Fibroblast of lung (primary cell): ENCODE measurements around the gene GNAT1. TPM values are rescaled to one million over a fixed set of nuclear protein-coding genes. Genes with fewer than 3 reads are reported as not detected.
"Not testable (repeated sequence)": the region's sequence is repeated elsewhere in the genome, so short reads cannot be mapped to it uniquely, and the experiment has no call there.

Source experiments
- DNase-seq, 2 donors: peaks; one replicate each; pipeline versions ENCODE4 v3.0.0 to v3.0.0-alpha.2; 2010; ENCODE audit warnings: low read depth in 2 of 2
- H2AFZ ChIP-seq: 2 replicates; pipeline ENCODE4 v1.5.1; 2012; ENCODE audit warnings: low read length, control low read depth, inconsistent platforms
- H3K27ac ChIP-seq: 2 replicates; pipeline ENCODE4 v1.5.1; 2011; ENCODE audit warnings: low read length, control low read depth; ENCODE audit not compliant: insufficient read depth
- H3K27me3 ChIP-seq: 2 replicates; pipeline ENCODE4 v1.5.1; 2011; ENCODE audit warnings: mild to moderate bottlenecking, low read length; ENCODE audit not compliant: control insufficient read depth, insufficient read depth
- H3K36me3 ChIP-seq: 2 replicates; pipeline ENCODE4 v1.5.1; 2011; ENCODE audit warnings: low read length; ENCODE audit not compliant: control insufficient read depth, insufficient read depth
- H3K4me1 ChIP-seq: 2 replicates; pipeline ENCODE4 v1.5.1; 2011; ENCODE audit warnings: low read length; ENCODE audit not compliant: control insufficient read depth, insufficient read depth; ENCODE audit errors: extremely low read depth
- H3K4me2 ChIP-seq: 2 replicates; pipeline ENCODE4 v1.5.1; 2011; ENCODE audit warnings: low read length, control low read depth; ENCODE audit not compliant: insufficient read depth; ENCODE audit errors: extremely low read depth
- H3K4me3 ChIP-seq, 4 experiments: fragments of 200-600 bp in 1 of 4; sonication (generic) in 1 of 4; replicated peaks in 1 of 4; 2 replicates each; pipeline ENCODE4 v1.5.1; 2011 to 2016; ENCODE audit warnings: low read length in 4 of 4, low read depth in 3 of 4, mild to moderate bottlenecking in 3 of 4, control low read depth in 2 of 4, inconsistent platforms in 1 of 4, mixed read lengths in 1 of 4; ENCODE audit not compliant: insufficient read depth in 1 of 4; ENCODE audit errors: control extremely low read depth in 1 of 4
- H3K79me2 ChIP-seq: 2 replicates; pipeline ENCODE4 v1.5.1; 2012; ENCODE audit warnings: mild to moderate bottlenecking, low read length, inconsistent platforms; ENCODE audit not compliant: control insufficient read depth, insufficient read depth
- H3K9ac ChIP-seq: 2 replicates; pipeline ENCODE4 v1.5.1; 2011; ENCODE audit warnings: mild to moderate bottlenecking, low read length, control low read depth; ENCODE audit not compliant: insufficient read depth
- H3K9me3 ChIP-seq: 2 replicates; pipeline ENCODE4 v1.5.1; 2012; ENCODE audit warnings: low read depth, low read length; ENCODE audit not compliant: control insufficient read depth, insufficient read depth
- H4K20me1 ChIP-seq: 2 replicates; pipeline ENCODE4 v1.5.1; 2011; ENCODE audit warnings: low read length; ENCODE audit not compliant: control insufficient read depth, insufficient read depth; ENCODE audit errors: extremely low read depth
- EZH2 ChIP-seq: IDR thresholded peaks from 2 replicates; pipeline ENCODE4 v1.5.1; 2012; ENCODE audit warnings: low read length, control low read depth, mild to moderate bottlenecking; ENCODE audit errors: missing control alignments
- polyA plus RNA-seq, 2 donors: library from polyadenylated mRNA; depleted of rRNA in 1 of 2; stranded (reverse) in 1 of 2; unstranded in 1 of 2; fragments of >200 nt; gene quantifications; 2 replicates each; pipeline ENCODE4 v1.2.1, GENCODE V29; 2011 to 2012; ENCODE audit warnings: missing spikeins in 1 of 2
- total RNA-seq: library from RNA; depleted of rRNA; stranded (reverse); fragments of >200 nt; gene quantifications from 2 replicates; pipeline ENCODE4 v1.2.1, GENCODE V29; 2014
- TF ChIP-seq, protein P1 (sequence below), 2 donors: IDR thresholded peaks in 1 of 2; conservative IDR thresholded peaks in 1 of 2; 1 replicate in 1 of 2; 2 replicates in 1 of 2; pipeline ENCODE4 v1.5.1; 2011 to 2012; ENCODE audit warnings: low read length in 2 of 2, control low read depth in 1 of 2, inconsistent platforms in 1 of 2, low read depth in 1 of 2, mild to moderate bottlenecking in 1 of 2

GNAT1 gene
- total and polyA plus RNA-seq, 2 donors (not counting 1 experiment from before 2014, with no cell fraction given) = not detected

- H3K27ac ChIP-seq = peak overlapping the region; percentile 39
- no peaks in the 10 kb centered on the region for H3K9me3 ChIP-seq
- peak overlapping the region; percentile 51 for H3K9ac ChIP-seq
- H3K27me3 ChIP-seq = peaks cover 4% of the 10 kb centered on the region
- H2AFZ ChIP-seq = peak overlapping the region; percentile 92
- H3K79me2 ChIP-seq = no peaks in the 10 kb centered on the region
- TF ChIP-seq EZH2 = no peak
- TF ChIP-seq, protein P1, sequence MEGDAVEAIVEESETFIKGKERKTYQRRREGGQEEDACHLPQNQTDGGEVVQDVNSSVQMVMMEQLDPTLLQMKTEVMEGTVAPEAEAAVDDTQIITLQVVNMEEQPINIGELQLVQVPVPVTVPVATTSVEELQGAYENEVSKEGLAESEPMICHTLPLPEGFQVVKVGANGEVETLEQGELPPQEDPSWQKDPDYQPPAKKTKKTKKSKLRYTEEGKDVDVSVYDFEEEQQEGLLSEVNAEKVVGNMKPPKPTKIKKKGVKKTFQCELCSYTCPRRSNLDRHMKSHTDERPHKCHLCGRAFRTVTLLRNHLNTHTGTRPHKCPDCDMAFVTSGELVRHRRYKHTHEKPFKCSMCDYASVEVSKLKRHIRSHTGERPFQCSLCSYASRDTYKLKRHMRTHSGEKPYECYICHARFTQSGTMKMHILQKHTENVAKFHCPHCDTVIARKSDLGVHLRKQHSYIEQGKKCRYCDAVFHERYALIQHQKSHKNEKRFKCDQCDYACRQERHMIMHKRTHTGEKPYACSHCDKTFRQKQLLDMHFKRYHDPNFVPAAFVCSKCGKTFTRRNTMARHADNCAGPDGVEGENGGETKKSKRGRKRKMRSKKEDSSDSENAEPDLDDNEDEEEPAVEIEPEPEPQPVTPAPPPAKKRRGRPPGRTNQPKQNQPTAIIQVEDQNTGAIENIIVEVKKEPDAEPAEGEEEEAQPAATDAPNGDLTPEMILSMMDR (conservative IDR thresholded peaks at IDR 0.05 in 1 of 2, IDR thresholded peaks at IDR 0.05 in 1 of 2; ENCODE audit: low read depth in 1 of 2, low read length in 2 of 2) = peak; percentile 39 to 53
- peak overlapping the region; percentile 69 to 91 (median 81) for H3K4me3 ChIP-seq
- no peaks in the 10 kb centered on the region for H4K20me1 ChIP-seq
- H3K36me3 ChIP-seq = no peaks in the 10 kb centered on the region
- H3K4me1 ChIP-seq = peaks cover 9% of the 10 kb centered on the region
- DNase-seq = peak; percentile 84 to 88
- peak overlapping the region; percentile 97 for H3K4me2 ChIP-seq
Measured at GRCh38 chr3:50227390-50228183, 36.2 kb downstream of the GNAT1 start.

DNA sequence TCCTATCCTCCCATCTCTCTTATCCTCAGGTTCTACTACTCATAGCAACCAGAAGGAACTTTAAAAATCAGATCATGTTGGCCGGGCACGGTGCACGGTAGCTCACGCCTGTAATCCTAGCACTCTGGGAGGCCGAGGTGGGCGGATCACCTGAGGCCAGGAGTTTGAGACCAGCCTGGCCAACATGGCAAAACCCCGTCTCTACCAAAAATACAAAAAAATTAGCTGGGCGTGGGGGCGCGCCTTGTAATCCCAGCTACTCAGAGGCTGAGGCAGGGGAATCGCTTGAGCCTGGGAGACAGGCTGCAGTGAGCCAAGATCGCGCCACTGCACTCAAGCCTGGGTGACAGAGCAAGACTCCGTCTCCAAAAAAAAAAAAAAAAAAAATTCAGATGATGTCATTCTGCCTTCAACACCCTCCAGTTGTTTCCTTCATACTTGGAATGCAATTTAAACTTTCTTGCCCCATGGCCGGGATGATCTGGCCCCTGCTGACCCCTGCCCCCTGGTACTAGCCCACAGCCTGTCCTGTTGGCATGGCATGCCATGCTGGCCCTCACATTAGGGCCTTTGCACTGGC lies 36.9 kb downstream of the GNAT1 start:
- H3K36me3 ChIP-seq, H3K27ac ChIP-seq: not testable (repeated sequence)
- H3K4me2 ChIP-seq = peak overlapping the region; percentile 97

DNA sequence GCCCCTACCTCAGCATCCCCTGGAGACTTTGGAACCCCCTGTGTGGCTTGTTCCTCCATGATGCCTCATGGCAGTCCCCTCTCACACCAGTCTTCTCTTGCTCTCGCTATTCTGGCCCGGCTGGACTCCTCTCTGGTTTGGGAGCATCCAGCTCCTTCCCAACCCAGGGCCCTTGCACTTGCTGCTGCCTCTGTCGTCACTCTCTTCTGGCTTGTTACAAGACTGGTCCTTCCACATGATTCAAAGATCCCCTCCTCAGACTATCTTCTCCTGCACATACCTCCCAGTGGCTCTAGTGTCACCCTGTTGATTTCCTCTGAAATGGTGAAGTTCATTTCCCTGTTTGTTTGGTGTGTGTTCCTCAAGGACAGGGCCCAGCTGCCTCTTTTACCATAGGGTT lies 38.1 kb downstream of the GNAT1 start:
- H3K4me3 ChIP-seq = no peak overlapping the region
- no peaks in the 10 kb centered on the region for H3K27me3 ChIP-seq
- no peaks in the 10 kb centered on the region for H4K20me1 ChIP-seq
- H3K9me3 ChIP-seq = no peaks in the 10 kb centered on the region
- DNase-seq = no peak
- H3K9ac ChIP-seq = no peak overlapping the region
- no peaks in the 10 kb centered on the region for H3K79me2 ChIP-seq
- TF ChIP-seq, protein P1 (conservative IDR thresholded peaks at IDR 0.05 in 1 of 2, IDR thresholded peaks at IDR 0.05 in 1 of 2; ENCODE audit: low read depth in 1 of 2, low read length in 2 of 2) = no peak
- no peak for TF ChIP-seq EZH2
- no peaks in the 10 kb centered on the region for H3K36me3 ChIP-seq
- no peak overlapping the region for H2AFZ ChIP-seq
- H3K4me2 ChIP-seq = no peak overlapping the region
- H3K27ac ChIP-seq = no peak overlapping the region
- peaks cover 9% of the 10 kb centered on the region for H3K4me1 ChIP-seq

More for the DNA sequence above, 36.9 kb downstream of the GNAT1 start:
- not testable (repeated sequence) for H4K20me1 ChIP-seq, H2AFZ ChIP-seq, H3K9me3 ChIP-seq, H3K9ac ChIP-seq, H3K27me3 ChIP-seq, DNase-seq, H3K4me1 ChIP-seq, H3K79me2 ChIP-seq
- peak overlapping the region; percentile 69 to 91 (median 81) for H3K4me3 ChIP-seq
